Upper lobe of right lung (tissue), 1 donor: Measurements from ENCODE around the gene MEIS1. TPM values are rescaled to one million over a fixed set of nuclear protein-coding genes. Genes with fewer than 3 reads are reported as not detected.

Experiments
- ATAC-seq: fragments of 200-7000 bp; cut with Tn5 transposase; one replicate; pipeline ENCODE4 v1.9.1; 2020; ENCODE audit warnings: mild to moderate bottlenecking, moderate library complexity
- DNase-seq: peaks from one replicate; pipeline ENCODE4 v3.0.0-alpha.2; 2020
- H3K27ac ChIP-seq: fragments of 200-600 bp; one replicate; pipeline ENCODE4 v1.8.0; 2022
- H3K27me3 ChIP-seq: fragments of 200-600 bp; one replicate; pipeline ENCODE4 v1.8.0; 2022; ENCODE audit warnings: mild to moderate bottlenecking
- H3K36me3 ChIP-seq: fragments of 200-600 bp; one replicate; pipeline ENCODE4 v1.8.0; 2022
- H3K4me1 ChIP-seq: fragments of 200-600 bp; one replicate; pipeline ENCODE4 v1.8.0; 2022
- H3K4me3 ChIP-seq: fragments of 200-600 bp; one replicate; pipeline ENCODE4 v1.8.0; 2022; ENCODE audit warnings: mild to moderate bottlenecking
- H3K9me3 ChIP-seq: fragments of 200-600 bp; one replicate; pipeline ENCODE4 v1.8.0; 2022
- intact Hi-C: fragments of 100-400 bp; cut with DNase I; formaldehyde crosslinking; loops from one replicate; pipeline ENCODE4 v1.11.0; 2022
- total RNA-seq: library from RNA; stranded (reverse); fragmentation: NEBNext Ultra II Directional; extraction: Animal tissue kit (Norgen Biotek cat#: 25700); gene quantifications from one replicate; pipeline ENCODE4 v1.2.1, GENCODE V29; 2021
- TF ChIP-seq, protein P1 (sequence below): fragments of 200-600 bp; IDR thresholded peaks from one replicate; pipeline ENCODE4 v1.8.0; 2022; ENCODE audit warnings: antibody characterized with exemption
- donor health status: DM: no; HTN: yes; CAD: no; lungs with severe emphysema.

The MEIS1 gene
- total RNA-seq, 1 donor from 2014 or later = 48.0 TPM

GRCh38 chr2:66580166-66581049 is 145.5 kb downstream of the MEIS1 start:
- intact Hi-C loops = no loop called here
- H3K9me3 ChIP-seq = no peaks in the 10 kb centered on the region
- peak overlapping the region; percentile 44 for H3K4me3 ChIP-seq
- DNase-seq (no peak), ATAC-seq (no peak)
- H3K27me3 ChIP-seq = peaks cover 96% of the 10 kb centered on the region
- H3K36me3 ChIP-seq = no peaks in the 10 kb centered on the region
- TF ChIP-seq, protein P1, sequence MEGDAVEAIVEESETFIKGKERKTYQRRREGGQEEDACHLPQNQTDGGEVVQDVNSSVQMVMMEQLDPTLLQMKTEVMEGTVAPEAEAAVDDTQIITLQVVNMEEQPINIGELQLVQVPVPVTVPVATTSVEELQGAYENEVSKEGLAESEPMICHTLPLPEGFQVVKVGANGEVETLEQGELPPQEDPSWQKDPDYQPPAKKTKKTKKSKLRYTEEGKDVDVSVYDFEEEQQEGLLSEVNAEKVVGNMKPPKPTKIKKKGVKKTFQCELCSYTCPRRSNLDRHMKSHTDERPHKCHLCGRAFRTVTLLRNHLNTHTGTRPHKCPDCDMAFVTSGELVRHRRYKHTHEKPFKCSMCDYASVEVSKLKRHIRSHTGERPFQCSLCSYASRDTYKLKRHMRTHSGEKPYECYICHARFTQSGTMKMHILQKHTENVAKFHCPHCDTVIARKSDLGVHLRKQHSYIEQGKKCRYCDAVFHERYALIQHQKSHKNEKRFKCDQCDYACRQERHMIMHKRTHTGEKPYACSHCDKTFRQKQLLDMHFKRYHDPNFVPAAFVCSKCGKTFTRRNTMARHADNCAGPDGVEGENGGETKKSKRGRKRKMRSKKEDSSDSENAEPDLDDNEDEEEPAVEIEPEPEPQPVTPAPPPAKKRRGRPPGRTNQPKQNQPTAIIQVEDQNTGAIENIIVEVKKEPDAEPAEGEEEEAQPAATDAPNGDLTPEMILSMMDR = no peak
- peak overlapping the region; percentile 90 for H3K27ac ChIP-seq
- H3K4me1 ChIP-seq = peaks cover 22% of the 10 kb centered on the region

GRCh38 chr2:66581339-66582103 is 146.6 kb downstream of the MEIS1 start:
- no peaks in the 10 kb centered on the region for H3K9me3 ChIP-seq

GRCh38 chr2:66582104-66582986 is 147.4 kb downstream of the MEIS1 start:
- peak overlapping the region; percentile 44 for H3K4me3 ChIP-seq
- DNase-seq = no peak
- intact Hi-C loops = no loop called here
- ATAC-seq = peak; percentile 14
- H3K9me3 ChIP-seq = no peaks in the 10 kb centered on the region
- TF ChIP-seq, protein P1 = no peak
- peaks cover 83% of the 10 kb centered on the region for H3K27me3 ChIP-seq
- peak overlapping the region; percentile 90 for H3K27ac ChIP-seq
- peaks cover 2% of the 10 kb centered on the region for H3K4me1 ChIP-seq
- no peaks in the 10 kb centered on the region for H3K36me3 ChIP-seq

More at GRCh38 chr2:66581339-66582103, 146.6 kb downstream of the MEIS1 start:
- no peaks in the 10 kb centered on the region for H3K36me3 ChIP-seq
- no peak for DNase-seq
- H3K4me3 ChIP-seq = peak overlapping the region; percentile 44
- H3K27ac ChIP-seq = peak overlapping the region; percentile 90
- TF ChIP-seq, protein P1 = no peak
- peaks cover 11% of the 10 kb centered on the region for H3K4me1 ChIP-seq
- intact Hi-C loops = no loop called here
- ATAC-seq = peak; percentile 16
- peaks cover 92% of the 10 kb centered on the region for H3K27me3 ChIP-seq

DNA sequence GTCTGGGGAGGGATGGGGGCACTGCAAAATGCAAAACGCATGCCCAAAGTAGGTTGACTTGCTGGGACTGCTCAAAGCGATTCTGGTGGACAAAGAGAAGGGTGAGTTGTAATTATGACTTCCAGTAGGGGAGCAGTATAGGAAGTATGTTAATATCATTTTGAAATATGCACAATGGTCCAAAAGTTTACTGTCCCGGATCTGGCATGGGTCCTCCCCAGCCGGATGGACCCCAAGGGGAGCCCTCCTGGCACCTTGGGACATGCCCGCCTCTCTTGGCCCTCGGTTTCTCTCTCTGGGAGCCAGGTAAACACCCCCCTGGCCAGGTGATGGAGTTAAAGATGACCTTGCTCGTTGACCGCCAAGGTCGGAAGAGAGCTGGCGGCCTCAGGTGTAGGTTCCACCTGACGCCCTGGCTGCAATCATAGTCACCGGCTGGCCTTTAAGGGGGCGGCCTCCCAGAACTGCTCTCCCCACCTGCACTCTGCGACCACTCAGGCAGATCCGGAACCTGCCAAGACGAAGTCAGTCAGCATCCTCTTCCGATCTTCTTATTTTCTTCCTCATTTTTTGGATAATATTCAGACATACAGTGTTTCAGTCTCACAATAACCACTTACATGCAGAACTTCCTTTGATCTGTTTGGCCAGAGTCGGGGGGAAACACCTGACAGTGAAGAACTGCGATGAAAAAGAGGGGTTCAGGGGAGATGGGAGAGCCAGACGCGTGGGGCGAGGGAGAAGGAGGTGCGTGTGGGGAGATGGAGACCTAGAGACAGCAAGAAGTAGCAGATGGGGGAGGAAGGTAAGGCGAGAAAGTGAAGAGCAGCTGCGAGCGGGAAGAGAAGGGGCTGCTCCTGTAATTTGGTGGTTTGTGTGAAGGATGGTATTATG is 148.3 kb downstream of the MEIS1 start:
- Histone ChIP-seq H3K4me3 (peak overlapping the region; percentile 44), H3K9me3 (no peaks in the 10 kb centered on the region), H3K4me1 (no peaks in the 10 kb centered on the region), H3K36me3 (no peaks in the 10 kb centered on the region), H3K27ac (peak overlapping the region; percentile 90), H3K27me3 (peaks cover 74% of the 10 kb centered on the region)
- DNase-seq = no peak
- intact Hi-C loops = no loop called here
- no peak for ATAC-seq
- TF ChIP-seq, protein P1 = no peak
